ENCODE results near the gene MCEMP1. TPM values are rescaled to one million over a fixed set of nuclear protein-coding genes. Genes with fewer than 3 reads are reported as not detected.

The MCEMP1 gene, protein sequence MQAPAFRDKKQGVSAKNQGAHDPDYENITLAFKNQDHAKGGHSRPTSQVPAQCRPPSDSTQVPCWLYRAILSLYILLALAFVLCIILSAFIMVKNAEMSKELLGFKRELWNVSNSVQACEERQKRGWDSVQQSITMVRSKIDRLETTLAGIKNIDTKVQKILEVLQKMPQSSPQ
- total RNA-seq (2014; rRNA removed; shearing (Covaris generic)), result not detected in 2 replicates

DNA sequence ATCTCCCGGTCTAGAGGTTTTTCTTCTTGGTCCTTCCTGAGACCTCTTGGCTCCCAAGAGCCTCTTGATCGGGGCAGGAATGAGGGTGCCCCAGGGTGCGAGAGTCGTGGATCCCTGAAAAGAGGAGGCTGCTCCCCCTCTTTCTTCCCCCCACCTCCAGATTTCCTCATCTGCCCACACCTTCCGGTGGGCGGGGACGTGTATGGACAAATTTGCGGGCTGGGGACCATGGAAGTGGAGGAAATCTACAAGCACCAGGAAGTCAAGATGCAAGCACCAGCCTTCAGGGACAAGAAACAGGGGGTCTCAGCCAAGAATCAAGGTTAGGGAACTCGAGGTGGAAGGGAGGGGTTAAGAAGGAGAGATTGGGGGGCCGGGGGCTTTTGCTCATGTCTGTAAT is at the start of gene MCEMP1:
TSS of gene MCEMP1 (plus strand) at position 237 of the 400 bp plus-strand sequence. CDS start at position 268, 31 bp downstream.
- DNase-seq (ENCODE audit: low read depth), result no peak

DNA sequence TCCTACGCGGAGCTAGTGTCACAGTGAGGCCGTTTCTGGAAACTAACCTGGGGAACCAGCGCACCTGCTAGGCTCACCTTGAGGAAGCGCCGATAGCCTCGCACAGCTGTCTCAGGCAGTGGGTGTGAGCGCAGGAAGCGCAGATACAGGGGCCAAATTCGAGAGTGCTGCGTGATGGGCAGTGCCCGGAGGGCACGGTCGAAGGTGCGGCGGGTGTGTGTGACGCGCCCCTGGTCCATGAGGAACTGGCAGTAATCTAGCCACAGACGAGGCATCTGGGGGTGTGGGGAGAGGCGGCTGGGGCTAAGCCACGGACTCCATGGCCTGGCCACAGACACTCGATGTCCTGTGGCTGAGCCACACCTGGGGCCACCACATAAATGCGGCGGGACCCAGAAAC is 49.7 kb upstream of the MCEMP1 start:
- no peak for DNase-seq (ENCODE audit: low read depth)

DNA sequence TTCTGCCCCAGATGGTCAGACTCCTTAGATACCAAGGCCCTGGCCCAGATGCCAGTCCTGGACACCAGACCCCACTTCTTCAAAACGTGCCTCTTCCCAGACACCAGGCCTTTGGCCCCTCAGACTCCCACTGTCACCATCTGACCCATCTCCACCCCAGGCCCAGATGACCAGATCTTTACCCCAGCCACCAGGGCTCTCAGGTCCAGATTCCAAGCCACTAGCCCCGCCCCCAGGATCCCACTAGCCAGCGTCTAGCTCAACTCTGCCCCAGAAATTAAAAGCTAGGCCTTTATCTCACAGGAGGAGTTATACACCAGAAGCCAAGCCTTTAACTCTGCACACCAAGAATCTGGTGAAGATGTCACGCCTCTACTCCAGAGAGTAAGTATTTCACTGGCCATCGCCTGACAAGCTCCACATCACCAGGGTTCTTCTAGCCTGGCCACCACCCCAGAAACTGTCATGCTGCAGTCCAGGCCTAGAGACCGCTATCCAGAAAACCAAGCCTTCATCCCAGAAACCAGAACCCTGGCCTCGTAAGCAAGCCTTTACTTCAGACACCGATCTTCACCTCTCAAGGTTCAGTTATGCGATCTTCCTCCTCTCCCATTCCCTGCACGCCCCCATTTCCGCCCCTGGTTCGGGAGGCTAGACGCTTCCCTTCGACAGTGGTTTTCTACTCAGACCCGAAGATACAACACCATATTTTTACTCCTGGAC is 48.1 kb upstream of the MCEMP1 start:
- no peak for DNase-seq (ENCODE audit: low read depth)

DNA sequence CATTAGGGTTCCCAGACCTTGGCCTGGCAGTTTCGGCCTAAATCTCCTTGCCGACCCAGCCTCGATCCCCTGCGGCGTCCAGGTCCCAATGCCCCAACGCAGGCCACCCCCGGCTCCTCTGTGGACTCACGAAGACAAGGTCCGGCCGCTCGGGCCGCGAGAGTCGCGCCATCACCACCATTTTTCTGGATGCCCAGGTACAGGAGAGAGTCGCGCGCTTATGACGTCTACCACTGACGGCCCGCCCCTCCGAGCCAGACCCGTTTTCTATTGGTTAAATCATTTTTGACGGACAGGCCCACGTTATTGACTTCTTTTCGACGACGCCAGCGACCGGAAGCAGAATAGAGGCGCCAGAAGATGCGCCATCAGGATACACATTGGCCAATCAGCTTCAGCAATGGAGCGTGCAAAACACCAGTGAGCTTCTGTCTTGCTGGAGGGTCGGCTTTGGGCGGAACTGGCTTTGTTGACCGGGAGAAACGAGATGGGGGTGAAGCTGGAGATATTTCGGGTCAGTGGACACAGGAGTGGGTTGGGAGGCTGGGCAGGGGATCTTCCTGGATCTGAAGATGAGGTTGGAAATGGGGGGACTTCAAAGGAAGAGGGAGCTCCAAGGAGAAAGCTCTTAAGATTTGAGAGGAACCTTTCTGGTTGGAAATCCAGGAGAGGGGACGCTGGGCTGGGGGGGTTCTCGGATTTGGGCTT is 47.4 kb upstream of the MCEMP1 start, which contains the start of the genes PET100 and XAB2:
TSS of gene PET100 (plus strand) at position 447 of the 708 bp plus-strand sequence. CDS start at position 488, 41 bp downstream.
TSS of gene XAB2 (minus strand) at position 199 of the 708 bp plus-strand sequence. CDS start at position 181, 18 bp downstream.
- peak; percentile 98 for DNase-seq (ENCODE audit: low read depth)

DNA sequence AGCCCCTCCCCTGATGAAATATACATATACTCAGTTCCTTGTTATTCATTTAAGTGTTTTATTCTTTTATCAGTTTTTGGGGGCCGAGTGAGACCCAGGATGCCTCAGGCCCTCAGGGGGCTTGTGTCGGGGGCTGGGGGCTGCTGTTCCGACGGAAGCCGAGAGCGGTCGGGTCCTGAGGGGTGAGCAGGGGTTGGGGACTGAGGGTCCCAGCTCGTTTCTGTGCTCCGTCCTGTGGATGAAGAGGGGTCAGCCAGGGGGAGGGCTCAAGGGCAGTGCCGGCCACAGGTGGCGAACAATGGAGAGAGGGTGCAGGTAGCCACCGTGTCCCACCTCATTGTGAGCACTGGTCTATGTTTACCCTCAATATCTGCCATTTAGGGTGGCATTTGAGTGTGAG is 45.3 kb upstream of the MCEMP1 start:
- no peak for DNase-seq (ENCODE audit: low read depth)

DNA sequence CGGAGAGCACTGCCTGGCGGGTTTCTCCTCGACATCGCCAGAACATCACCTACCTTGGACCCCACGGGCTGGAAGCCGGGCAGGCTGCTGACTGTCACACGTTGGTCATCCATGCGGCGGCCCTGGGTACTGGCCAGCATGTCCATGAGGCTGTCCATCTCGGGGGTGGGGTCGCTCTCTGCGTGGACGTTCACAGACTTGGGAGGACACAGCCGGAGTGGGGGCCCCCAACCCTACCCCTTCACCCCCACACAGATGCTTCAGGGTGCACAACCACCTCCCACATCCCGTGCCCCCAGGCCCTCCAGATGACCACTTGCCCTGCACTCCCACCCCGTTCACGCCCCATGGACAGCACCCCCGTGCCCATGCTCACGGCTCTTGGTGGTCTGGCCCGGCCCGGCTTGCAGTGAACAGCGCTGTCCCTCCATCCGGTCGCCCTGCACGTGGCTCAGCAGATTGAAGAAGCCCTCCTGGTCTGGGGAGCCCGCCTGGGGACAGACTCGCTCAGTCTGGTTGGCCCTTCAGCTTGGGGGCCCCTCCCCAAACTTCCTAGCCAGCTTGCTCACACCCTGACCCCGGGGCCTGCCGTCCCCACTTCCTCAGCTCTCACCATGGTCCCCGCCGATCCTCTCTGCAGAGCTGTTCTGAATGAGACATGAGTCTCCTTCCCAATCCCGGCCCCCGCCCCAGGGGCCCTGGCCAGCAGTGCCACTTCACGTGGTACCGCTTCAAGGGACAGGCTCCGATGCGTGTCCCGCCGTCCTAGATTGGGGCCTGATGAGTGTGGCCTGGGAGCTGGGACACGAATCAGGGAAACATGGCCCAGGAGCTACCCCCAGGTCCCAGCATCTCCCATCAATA is 44.3 kb upstream of the MCEMP1 start:
- DNase-seq (ENCODE audit: low read depth), result no peak

DNA sequence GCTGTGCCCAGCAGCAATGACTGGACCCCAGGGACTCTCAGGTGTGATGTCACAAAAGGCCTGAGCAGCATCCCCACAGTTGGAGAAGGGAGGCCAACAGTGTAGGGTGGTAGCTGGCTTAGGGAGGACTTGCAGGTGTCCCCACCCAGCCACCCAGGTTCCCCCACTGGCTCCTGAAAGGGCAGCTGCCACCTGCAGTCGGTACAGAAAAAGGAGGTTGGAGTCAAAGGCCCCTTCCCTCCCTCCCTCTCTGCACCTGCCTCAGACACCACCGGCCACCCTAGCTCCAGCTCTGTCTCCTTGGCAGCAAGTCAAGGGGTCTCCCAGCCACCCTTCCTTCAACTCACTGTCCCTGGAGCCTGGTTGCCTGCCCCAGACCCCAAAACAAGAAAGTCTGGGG is 43.2 kb upstream of the MCEMP1 start, which contains the start of gene PCP2:
TSS of gene PCP2 (minus strand) at position 22 of the 400 bp plus-strand sequence. CDS start 262 bp downstream, outside the sequence.
- DNase-seq (ENCODE audit: low read depth), result no peak

DNA sequence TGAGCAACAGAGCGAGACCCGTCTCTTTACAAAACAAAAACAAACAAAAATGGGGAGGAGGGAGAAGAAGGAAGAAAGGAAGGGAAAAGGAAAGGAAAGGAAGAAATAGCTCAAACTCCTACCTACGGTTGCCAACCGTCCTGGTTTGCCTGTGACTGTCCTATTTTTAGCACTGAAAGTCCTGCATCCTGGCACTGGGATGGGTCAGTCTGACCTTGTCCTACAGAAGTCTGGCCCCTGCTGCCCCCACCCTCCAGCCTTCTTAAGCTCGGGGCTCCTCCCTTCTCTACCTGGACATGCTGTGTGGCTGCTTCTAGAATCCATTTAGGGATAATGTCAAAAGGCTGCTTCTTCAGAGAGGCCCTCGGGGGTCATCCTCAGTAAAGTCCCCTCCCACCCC is 41.2 kb upstream of the MCEMP1 start:
- no peak for DNase-seq (ENCODE audit: low read depth)

DNA sequence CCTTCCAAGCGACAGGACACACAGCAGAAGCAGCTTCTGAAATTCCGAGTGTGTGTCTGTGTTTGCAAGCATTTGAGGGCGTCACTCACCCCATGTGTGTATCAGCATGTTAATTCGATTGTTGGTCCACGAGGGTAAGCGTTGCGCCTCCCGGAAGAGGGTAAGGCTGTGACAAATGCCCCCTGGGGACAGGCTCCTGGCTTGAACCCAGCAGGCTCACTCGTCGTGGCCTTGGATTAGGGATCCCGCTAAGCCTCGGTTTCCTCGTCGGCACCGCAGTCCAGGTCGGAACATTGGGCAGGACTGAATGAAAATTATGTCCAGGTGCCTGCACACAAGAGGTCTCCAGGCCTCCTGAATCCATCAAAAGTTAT is 40.6 kb upstream of the MCEMP1 start:
- DNase-seq (ENCODE audit: low read depth), result no peak

DNA sequence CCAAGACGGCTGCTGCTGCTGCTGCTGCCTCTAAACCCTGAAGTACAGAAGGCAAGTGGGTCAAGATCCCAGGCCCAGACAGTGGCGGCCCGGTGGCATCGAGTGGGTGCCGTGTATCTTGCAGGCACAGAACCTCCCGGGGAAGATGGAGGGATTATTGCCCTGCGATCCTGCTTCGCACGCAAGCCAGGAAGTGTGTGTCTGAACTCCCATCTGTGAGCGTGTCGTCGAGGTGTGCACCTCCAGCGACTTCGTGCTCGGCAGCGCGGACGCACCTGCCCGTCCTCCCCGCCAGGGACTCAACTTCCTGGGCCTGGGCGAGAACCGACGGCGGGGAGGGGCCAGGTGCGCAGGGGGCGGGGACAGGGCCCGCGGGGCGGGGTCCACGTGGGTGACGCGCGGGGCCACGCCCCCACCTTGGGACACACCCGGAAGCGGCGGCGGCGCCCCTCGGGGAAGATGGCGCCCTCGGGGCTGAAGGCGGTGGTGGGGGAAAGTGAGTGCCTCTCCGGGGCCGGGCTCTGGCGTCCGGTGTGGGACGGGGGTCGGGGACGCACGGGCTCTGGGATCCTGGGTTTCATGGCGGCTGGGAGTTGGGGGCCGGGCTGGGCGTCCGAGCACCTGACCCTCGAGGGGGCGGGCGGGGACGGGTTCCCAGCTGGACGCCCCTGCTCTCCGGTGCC is 40.1 kb upstream of the MCEMP1 start, which contains the start of gene STXBP2:
TSS of gene STXBP2 (plus strand) at position 420 of the 683 bp plus-strand sequence. CDS start at position 460, 40 bp downstream.
- no peak for DNase-seq (ENCODE audit: low read depth)

DNA sequence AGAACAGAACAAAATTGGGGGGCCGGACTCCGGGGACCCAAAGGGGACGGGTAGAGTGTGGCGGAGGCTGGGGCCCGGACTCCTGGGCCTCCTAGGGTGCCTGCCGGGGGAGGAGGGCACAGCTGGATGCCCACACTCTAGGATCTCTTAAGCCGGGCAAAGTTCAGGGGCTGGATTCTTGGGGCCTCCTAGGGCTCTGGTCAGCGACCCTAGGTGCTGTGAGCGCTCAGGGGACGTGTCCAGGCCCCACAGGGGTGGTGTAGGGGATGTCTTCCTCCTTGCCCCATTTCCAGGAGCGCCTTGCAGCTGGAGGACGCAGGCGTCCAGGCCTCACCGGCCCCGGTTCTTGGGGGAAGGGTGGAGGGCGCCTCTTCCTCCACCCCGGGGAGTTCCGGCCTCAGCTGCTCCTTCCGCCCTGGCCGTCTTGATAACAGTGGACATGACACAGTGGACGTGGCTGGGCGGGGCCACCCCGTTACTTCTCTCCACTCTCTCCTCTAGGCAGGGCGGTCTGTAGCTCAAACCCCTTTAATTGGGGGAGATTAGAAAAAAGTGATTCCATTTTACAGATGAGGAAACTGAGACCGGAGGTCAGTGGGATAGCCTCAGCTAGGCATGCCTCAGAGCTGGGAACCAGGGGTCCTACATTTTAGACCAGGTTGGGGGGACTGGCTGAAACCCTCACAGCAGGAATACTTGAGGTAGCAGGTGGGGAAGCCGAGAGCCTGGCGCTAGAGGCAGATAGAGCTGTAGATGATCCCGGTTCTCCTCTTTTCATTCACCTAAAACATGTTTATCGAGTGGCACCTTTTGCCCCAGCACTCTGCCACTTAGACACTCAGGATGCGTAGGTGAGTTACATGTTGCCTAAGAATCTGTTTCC is 39.3 kb upstream of the MCEMP1 start:
- DNase-seq (ENCODE audit: low read depth), result no peak

DNA sequence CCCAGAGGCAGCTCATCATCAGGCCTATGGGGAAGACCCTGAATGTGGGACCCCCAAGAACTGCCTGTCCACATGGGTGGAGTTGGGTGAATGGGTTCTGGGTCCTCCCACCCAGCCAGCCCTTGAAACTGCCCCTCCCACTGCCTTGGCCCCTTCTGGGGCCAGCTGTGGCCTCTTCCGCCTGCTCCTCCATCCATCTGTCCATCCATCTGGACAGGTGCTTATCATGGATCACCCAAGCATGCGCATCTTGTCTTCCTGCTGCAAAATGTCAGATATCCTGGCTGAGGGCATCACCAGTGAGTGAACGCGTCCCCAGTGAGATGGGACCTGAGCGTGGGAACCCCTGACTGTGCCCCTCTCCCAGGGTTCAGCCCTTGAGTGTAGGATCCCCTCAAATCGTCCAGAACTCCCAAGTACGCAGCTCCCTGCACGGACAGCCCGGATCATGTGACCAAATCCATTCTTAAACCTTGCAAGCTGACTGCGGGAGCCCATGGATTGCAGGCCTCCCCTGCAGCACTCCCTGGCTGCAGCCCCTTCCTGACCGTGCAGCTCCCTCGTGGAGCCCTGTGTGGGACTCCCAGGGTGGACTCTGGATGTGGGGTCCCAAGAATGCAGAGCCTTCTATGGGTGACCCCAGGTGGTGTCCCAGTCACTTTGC is 38.0 kb upstream of the MCEMP1 start:
- DNase-seq (ENCODE audit: low read depth), result no peak

DNA sequence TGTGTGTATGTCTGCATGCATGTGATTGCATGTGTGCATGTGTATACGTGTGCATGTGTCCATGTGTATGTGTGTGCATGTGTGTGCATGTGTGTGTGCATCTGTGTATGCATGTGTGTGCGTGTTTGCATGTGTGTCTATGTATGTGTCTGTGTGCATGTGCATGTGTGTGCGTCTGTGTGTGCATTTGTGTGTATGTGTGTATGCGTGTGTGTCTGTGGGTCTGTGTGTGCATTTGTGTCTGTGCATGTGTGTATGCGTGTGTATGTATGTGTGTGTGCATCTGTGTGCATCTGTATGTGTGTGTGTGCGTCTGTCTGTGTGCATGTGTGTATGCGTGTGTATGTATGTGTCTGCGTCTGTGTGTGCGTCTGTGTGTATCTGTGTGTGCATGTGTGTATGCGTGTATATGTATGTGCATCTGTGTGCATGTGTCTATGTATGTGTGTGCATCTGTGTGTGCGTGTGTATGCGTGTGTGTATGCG is 37.0 kb upstream of the MCEMP1 start:
- no peak for DNase-seq (ENCODE audit: low read depth)

DNA sequence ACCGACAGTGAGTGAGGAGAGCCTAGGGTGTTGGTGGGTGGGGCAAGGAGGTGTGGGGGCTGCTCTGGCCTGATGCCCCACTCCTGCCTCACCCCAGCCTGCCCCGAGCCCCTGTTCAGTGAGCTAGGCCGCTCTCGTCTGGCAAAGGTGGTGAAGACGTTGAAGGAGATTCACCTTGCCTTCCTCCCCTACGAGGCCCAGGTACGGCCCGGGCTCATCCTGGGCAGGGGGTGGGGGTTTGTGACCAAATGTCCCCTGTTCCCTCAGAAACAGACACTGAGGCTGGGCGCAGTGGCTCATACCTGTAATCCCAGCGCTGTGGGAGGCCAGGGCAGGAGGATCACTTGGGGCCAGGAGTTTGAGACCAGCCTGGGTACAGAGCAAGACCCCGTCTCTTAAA is 36.1 kb upstream of the MCEMP1 start:
- no peak for DNase-seq (ENCODE audit: low read depth)

DNA sequence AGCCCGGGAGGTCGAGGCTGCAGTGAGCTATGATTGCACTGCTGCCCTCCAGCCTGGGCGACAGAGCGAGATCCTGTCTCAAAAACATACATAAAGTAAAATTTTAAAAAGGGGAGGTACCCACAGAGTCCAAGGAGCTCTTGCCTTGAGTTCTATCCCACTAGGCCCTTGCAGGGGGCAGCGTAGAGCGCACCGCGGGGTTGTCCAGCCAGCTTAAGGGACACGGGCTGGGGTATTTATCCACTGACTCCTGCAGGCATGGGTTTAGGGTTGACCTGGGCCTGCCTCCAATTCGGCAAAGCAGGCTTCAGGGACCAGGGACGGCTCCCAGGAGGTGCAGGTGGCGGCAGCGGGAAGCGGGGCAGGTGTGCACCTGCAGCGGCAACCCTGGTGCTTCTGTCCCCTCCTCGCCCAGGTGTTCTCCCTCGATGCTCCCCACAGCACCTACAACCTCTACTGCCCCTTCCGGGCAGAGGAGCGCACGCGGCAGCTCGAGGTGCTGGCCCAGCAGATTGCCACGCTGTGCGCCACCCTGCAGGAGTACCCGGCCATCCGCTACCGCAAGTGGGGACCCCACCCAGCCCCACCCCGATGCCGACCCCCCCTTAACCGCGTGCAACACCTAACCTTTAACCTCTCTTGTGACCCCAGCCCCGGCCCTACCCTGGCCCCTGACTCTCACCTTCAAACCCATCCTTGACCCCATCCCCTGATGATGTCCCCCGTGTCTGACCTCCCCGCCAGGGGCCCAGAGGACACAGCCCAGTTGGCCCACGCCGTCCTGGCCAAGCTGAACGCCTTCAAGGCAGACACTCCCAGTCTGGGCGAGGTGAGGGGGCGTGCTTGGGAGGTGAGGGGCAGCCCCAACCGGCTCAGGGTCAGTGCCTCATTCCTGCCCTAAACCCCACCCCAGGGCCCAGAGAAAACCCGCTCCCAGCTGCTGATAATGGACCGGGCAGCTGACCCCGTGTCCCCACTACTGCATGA is 35.3 kb upstream of the MCEMP1 start:
- no peak for DNase-seq (ENCODE audit: low read depth)

DNA sequence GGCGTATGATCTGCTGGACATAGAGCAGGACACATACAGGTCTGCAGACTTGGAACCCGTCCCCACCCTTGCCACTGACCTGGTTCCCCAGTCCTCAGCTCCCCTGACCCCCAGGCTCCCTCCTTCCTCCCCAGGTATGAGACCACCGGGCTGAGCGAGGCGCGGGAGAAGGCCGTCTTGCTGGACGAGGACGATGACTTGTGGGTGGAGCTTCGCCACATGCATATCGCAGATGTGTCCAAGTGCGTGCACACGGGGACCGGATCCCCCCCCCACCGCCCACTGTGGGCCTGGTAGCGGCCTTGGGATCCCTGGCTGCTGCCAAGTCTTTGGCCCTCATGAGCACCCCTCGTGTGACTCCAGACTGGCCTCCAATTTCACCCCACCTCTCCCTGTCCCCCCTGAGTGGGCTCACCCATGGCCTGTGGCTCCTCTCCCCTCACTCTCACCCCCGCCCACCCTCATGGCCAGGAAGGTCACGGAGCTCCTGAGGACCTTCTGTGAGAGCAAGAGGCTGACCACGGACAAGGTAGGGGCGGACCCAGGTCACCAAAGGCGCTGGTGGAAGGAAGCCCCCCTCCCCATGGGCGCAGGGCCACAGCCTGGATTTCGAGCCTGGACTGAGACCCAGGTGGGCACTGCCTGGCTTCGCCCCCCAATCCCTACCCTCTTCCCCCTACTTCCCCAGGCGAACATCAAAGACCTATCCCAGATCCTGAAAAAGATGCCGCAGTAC is 34.4 kb upstream of the MCEMP1 start:
- DNase-seq (ENCODE audit: low read depth), result no peak

DNA sequence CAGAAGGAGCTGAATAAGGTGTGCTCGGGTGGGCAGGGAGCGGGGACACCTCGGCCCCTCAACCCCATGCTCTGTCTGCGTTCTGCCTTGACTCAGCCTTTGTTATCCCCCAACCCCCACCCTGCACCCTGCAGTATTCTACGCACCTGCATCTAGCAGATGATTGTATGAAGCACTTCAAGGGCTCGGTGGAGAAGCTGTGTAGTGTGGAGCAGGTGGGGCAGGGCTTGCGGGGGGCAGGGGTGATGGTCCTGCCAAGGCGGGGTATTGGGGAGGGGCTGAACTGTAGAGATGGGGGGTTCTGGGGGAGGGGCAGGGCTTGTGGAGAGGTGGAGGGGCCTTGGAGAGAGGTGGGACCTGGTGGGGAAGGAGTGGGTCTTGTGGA is 33.9 kb upstream of the MCEMP1 start:
- no peak for DNase-seq (ENCODE audit: low read depth)

All from RPMI7951 (cell line).